A549 (cell line): Measurements from ENCODE around the gene PTBP2. TPM values are rescaled to one million over a fixed set of nuclear protein-coding genes. Genes with fewer than 3 reads are reported as not detected.

Source experiments
- ATAC-seq, 2 experiments: fragments of 200-7000 bp in 1 of 2; fragments of >200 bp in 1 of 2; cut with Nextera tagmentation in 1 of 2; cut with Tn5 transposase in 1 of 2; 3 replicates each; pipeline versions ENCODE4 v1.8.0 to v1.9.1; 2018 to 2020; ENCODE audit warnings: mild to moderate bottlenecking in 1 of 2, moderate library complexity in 1 of 2
- CTCF ChIA-PET: fragments of 300-600 bp; sonication (Branson Sonifier 250); formaldehyde crosslinking; extraction: SDS; loops from one replicate; lab custom pipeline; 2021; ENCODE audit warnings: antibody characterized with exemption, inconsistent platforms; lab: Yijun Ruan, JAX
- POLR2A ChIA-PET: fragments of 350-600 bp; formaldehyde crosslinking; extraction: SDS; loops from one replicate; lab custom pipeline; 2021; ENCODE audit warnings: antibody characterized with exemption, inconsistent platforms; lab: Yijun Ruan, JAX
- DNase-seq, 2 experiments: peaks; one replicate each; pipeline versions ENCODE4 v3.0.0 to v3.0.0-alpha.2; 2011 to 2016; ENCODE audit warnings: low read depth in 1 of 2, low spot score in 1 of 2
- FAIRE-seq: peaks from 2 replicates; lab custom pipeline; 2011; peaks lifted over from hg19 to GRCh38; lab: Jason Lieb, UNC
- H3K27ac ChIP-seq, 2 experiments: fragments of >200 bp; sonication (Bioruptor Twin); formaldehyde crosslinking; 3 replicates each; pipeline ENCODE4 v1.5.1; 2016 to 2017
- H3K4me1 ChIP-seq: fragments of >200 bp; sonication (Bioruptor Twin); formaldehyde crosslinking; 3 replicates; pipeline ENCODE4 v1.6.1; 2016
- H3K4me2 ChIP-seq: fragments of >200 bp; sonication (Bioruptor Twin); formaldehyde crosslinking; 3 replicates; pipeline ENCODE4 v1.6.1; 2016
- H3K4me3 ChIP-seq: fragments of >200 bp; sonication (Bioruptor Twin); formaldehyde crosslinking; 3 replicates; pipeline ENCODE4 v1.5.1; 2016
- H3K9me3 ChIP-seq: fragments of >200 bp; sonication (Bioruptor Twin); formaldehyde crosslinking; 3 replicates; pipeline ENCODE4 v1.6.1; 2016
- CBX2 ChIP-seq: fragments of 200-600 bp; sonication (generic); IDR thresholded peaks from 2 replicates; pipeline ENCODE4 v1.6.1; 2016; ENCODE audit warnings: low read depth, mild to moderate bottlenecking, borderline replicate concordance
- CBX8 ChIP-seq: fragments of 200-600 bp; sonication (generic); IDR thresholded peaks from 2 replicates; pipeline ENCODE4 v1.6.1; 2016
- CEBPB ChIP-seq, 2 experiments: fragments of >200 bp in 1 of 2; sonication (Bioruptor Twin) in 1 of 2; formaldehyde crosslinking in 1 of 2; IDR thresholded peaks; 2 replicates each; pipeline ENCODE4 v1.6.1; 2012 to 2016
- CHD4 ChIP-seq: fragments of 200-600 bp; sonication (generic); IDR thresholded peaks from 2 replicates; pipeline ENCODE4 v1.6.1; 2016; ENCODE audit warnings: antibody characterized with exemption, mild to moderate bottlenecking, borderline replicate concordance
- CTCF ChIP-seq: fragments of >200 bp; sonication (Bioruptor Twin); formaldehyde crosslinking; IDR thresholded peaks from 3 replicates; pipeline ENCODE4 v1.5.1; 2016
- EHF ChIP-seq: fragments of 250-450 bp; sonication (Bioruptor Pico); IDR thresholded peaks from 2 replicates; pipeline ENCODE4 v1.5.0; 2020; ENCODE audit warnings: mild to moderate bottlenecking
- EHMT2 ChIP-seq: fragments of 200-600 bp; sonication (generic); IDR thresholded peaks from 2 replicates; pipeline ENCODE4 v1.6.1; 2016; ENCODE audit warnings: antibody characterized with exemption, low read depth, mild to moderate bottlenecking, moderate library complexity
- EP300 ChIP-seq, 2 experiments: fragments of >200 bp; sonication (Bioruptor Twin); formaldehyde crosslinking; IDR thresholded peaks; 2 replicates in 1 of 2; 3 replicates in 1 of 2; pipeline ENCODE4 v1.6.1; 2016 to 2017
- FOXS1 ChIP-seq: fragments of 250-450 bp; sonication (Bioruptor Pico); IDR thresholded peaks from 2 replicates; pipeline ENCODE4 v1.5.0; 2020; ENCODE audit warnings: mild to moderate bottlenecking, moderate library complexity
- GATA3 ChIP-seq: IDR thresholded peaks from 2 replicates; pipeline ENCODE4 v1.6.1; 2012; ENCODE audit warnings: borderline replicate concordance
- HES2 ChIP-seq: fragments of >200 bp; sonication (Bioruptor Twin); formaldehyde crosslinking; IDR thresholded peaks from 2 replicates; pipeline ENCODE4 v1.6.1; 2016
- HEYL ChIP-seq: fragments of 250-450 bp; sonication (Bioruptor Pico); IDR thresholded peaks from 2 replicates; pipeline ENCODE4 v1.8.0; 2021; ENCODE audit warnings: mild to moderate bottlenecking, moderate library complexity
- HOXA7 ChIP-seq: fragments of 250-450 bp; sonication (Bioruptor Pico); IDR thresholded peaks from 2 replicates; pipeline ENCODE4 v1.5.0; 2020; ENCODE audit warnings: mild to moderate bottlenecking, moderate library complexity
- HOXB5 ChIP-seq: fragments of 250-450 bp; sonication (Bioruptor Pico); IDR thresholded peaks from 2 replicates; pipeline ENCODE4 v1.5.0; 2020; ENCODE audit warnings: mild to moderate bottlenecking, moderate library complexity
- JUN ChIP-seq, 2 experiments: fragments of >200 bp; sonication (Bioruptor Twin); formaldehyde crosslinking; IDR thresholded peaks; 2 replicates in 1 of 2; 3 replicates in 1 of 2; pipeline ENCODE4 v1.6.1; 2016 to 2017
- KDM1A ChIP-seq: fragments of 200-600 bp; sonication (generic); IDR thresholded peaks from 2 replicates; pipeline ENCODE4 v1.6.1; 2016; ENCODE audit warnings: low read depth, mild to moderate bottlenecking
- KDM5A ChIP-seq: fragments of 200-600 bp; sonication (generic); IDR thresholded peaks from 2 replicates; pipeline ENCODE4 v1.6.1; 2016; ENCODE audit warnings: antibody characterized with exemption, mild to moderate bottlenecking
- MAX ChIP-seq: IDR thresholded peaks from 2 replicates; pipeline ENCODE4 v1.6.1; 2012
- NPAS2 ChIP-seq: fragments of 250-450 bp; sonication (Bioruptor Pico); IDR thresholded peaks from 2 replicates; pipeline ENCODE4 v1.8.0; 2022; ENCODE audit warnings: mild to moderate bottlenecking, moderate library complexity, borderline replicate concordance
- PBX3 ChIP-seq: IDR thresholded peaks from 2 replicates; pipeline ENCODE4 v1.6.1; 2012
- PHF8 ChIP-seq: fragments of 200-600 bp; sonication (generic); IDR thresholded peaks from 2 replicates; pipeline ENCODE4 v1.6.1; 2016; ENCODE audit warnings: low read depth, mild to moderate bottlenecking, antibody characterized with exemption, moderate library complexity, borderline replicate concordance
- POLR2A ChIP-seq: IDR thresholded peaks from 2 replicates; pipeline ENCODE4 v1.6.1; 2012; ENCODE audit warnings: mild to moderate bottlenecking, low read length
- POLR2AphosphoS2 ChIP-seq: conservative IDR thresholded peaks from 2 replicates; pipeline ENCODE4 v1.6.1; 2012; ENCODE audit warnings: low read length, improper control_type of control experiment, inconsistent platforms
- RAD21 ChIP-seq, 2 experiments: fragments of >200 bp in 1 of 2; sonication (Bioruptor Twin) in 1 of 2; formaldehyde crosslinking in 1 of 2; IDR thresholded peaks in 1 of 2; conservative IDR thresholded peaks in 1 of 2; 2 replicates in 1 of 2; 3 replicates in 1 of 2; pipeline ENCODE4 v1.6.1; 2012 to 2018; ENCODE audit warnings: inconsistent platforms in 1 of 2
- RARB ChIP-seq: fragments of 250-450 bp; sonication (Bioruptor Pico); IDR thresholded peaks from 2 replicates; pipeline ENCODE4 v1.8.0; 2021; ENCODE audit warnings: mild to moderate bottlenecking, moderate library complexity
- RCOR1 ChIP-seq: fragments of 150-350 bp; IDR thresholded peaks from 2 replicates; pipeline ENCODE4 v1.6.1; 2014; ENCODE audit warnings: antibody characterized with exemption, low read length, low read depth
- SREBF2 ChIP-seq: fragments of 450-650 bp; IDR thresholded peaks from 2 replicates; pipeline ENCODE4 v1.6.1; 2014; ENCODE audit warnings: mild to moderate bottlenecking, moderate library complexity
- TFCP2L1 ChIP-seq: fragments of 250-450 bp; sonication (Bioruptor Pico); IDR thresholded peaks from 2 replicates; pipeline ENCODE4 v1.5.0; 2021; ENCODE audit warnings: mild to moderate bottlenecking
- TP53 ChIP-seq: fragments of 250-450 bp; sonication (Bioruptor Pico); IDR thresholded peaks from 2 replicates; pipeline ENCODE4 v1.5.0; 2021; ENCODE audit warnings: mild to moderate bottlenecking, moderate library complexity
- ZC3H11A ChIP-seq: fragments of 450-650 bp; IDR thresholded peaks from 2 replicates; pipeline ENCODE4 v1.6.1; 2014; ENCODE audit warnings: antibody characterized with exemption, mild to moderate bottlenecking
- ZFP36 ChIP-seq: fragments of 450-650 bp; IDR thresholded peaks from 2 replicates; pipeline ENCODE4 v1.6.1; 2014; ENCODE audit warnings: borderline replicate concordance; ENCODE audit not compliant: partially characterized antibody
- ZNF302 ChIP-seq: fragments of 250-450 bp; sonication (Bioruptor Pico); IDR thresholded peaks from 2 replicates; pipeline ENCODE4 v1.9.0; 2021; ENCODE audit warnings: inconsistent platforms, mild to moderate bottlenecking, moderate library complexity
- WGBS: methylation state at CpG from one replicate; pipeline ENCODE4 v1.1.6; 2017; ENCODE audit errors: missing lambda C conversion rate; 5-methylcytosine and 5-hydroxymethylcytosine counted together
- polyA plus RNA-seq, 4 experiments: library from polyadenylated mRNA; depleted of rRNA in 3 of 4; stranded (reverse); fragments of >200 nt; fragmentation: RNase III in 1 of 4; extraction: RNeasy Plus Mini Kit Qiagen cat#74134 plus additional on column Dnase treatment in 1 of 4; gene quantifications; 2 replicates in 3 of 4; 3 replicates in 1 of 4; pipeline ENCODE4 v1.2.3, GENCODE V29; 2011 to 2017

PTBP2 gene
- polyA plus RNA-seq, 2 of the 4 experiments (the other 2 are of a cell fraction): 6.1 to 20.2 TPM

GRCh38 chr1:96746440-96747420 is 25.1 kb downstream of the PTBP2 start:
- no peak for FAIRE-seq
- no peak overlapping the region for H3K27ac ChIP-seq
- ChIA-PET POLR2A (interaction anchor here (0.7 kb wide), 1 partner anchor 517 kb away, joined by 4 read pairs; no protein-coding TSS in a partner anchor), CTCF (no interaction called here)
- TF ChIP-seq ZNF302 (CRISPR knock-in tag) (no peak), EP300 (IDR thresholded peaks at IDR 0.05) (no peak), HES2 (no peak), CTCF (no peak), RCOR1 (no peak), TFCP2L1 (CRISPR knock-in tag) (no peak), PHF8 (no peak), POLR2A (no peak), CEBPB (IDR thresholded peaks at IDR 0.05) (no peak), HOXA7 (no peak), CBX8 (no peak), KDM5A (no peak), POLR2AphosphoS2 (no peak), NPAS2 (CRISPR knock-in tag) (no peak), PBX3 (no peak)
- TF ChIP-seq, all 56 proteins: peak for 0
- ATAC-seq: no peak
- H3K4me1 ChIP-seq: no peaks in the 10 kb centered on the region
- WGBS: 83% methylated on average over 5 of the region's 7 CpGs
- no peak for DNase-seq
- no peak overlapping the region for H3K4me3 ChIP-seq
- H3K4me2 ChIP-seq: no peak overlapping the region
- no peaks in the 10 kb centered on the region for H3K9me3 ChIP-seq

- no peak for DNase-seq
- no peak for TF ChIP-seq ZFP36
- no peak for TF ChIP-seq JUN (IDR thresholded peaks at IDR 0.05)
- TF ChIP-seq KDM1A: no peak
- TF ChIP-seq HEYL: no peak
- TF ChIP-seq POLR2AphosphoS2: no peak
- no peak for TF ChIP-seq CBX2
- TF ChIP-seq ZNF302 (CRISPR knock-in tag): no peak
- no peak for TF ChIP-seq EHMT2
- TF ChIP-seq GATA3: no peak
- no peak for TF ChIP-seq ZC3H11A
- no peak for TF ChIP-seq RARB (CRISPR knock-in tag)
- no peak for TF ChIP-seq HOXB5 (CRISPR knock-in tag)
- TF ChIP-seq TP53 (CRISPR knock-in tag): no peak
- no peak for TF ChIP-seq FOXS1
- TF ChIP-seq RAD21 (conservative IDR thresholded peaks at IDR 0.05 in 1 of 2, IDR thresholded peaks at IDR 0.05 in 1 of 2): no peak
- no peak for TF ChIP-seq MAX
- TF ChIP-seq CHD4: no peak
- TF ChIP-seq EP300 (IDR thresholded peaks at IDR 0.05): no peak
- no peak for TF ChIP-seq EHF (CRISPR knock-in tag)
- TF ChIP-seq SREBF2: no peak
- TF ChIP-seq, all 56 proteins: peak for 0
- H3K4me2 ChIP-seq: no peak overlapping the region
- no peaks in the 10 kb centered on the region for H3K4me1 ChIP-seq
- no peak overlapping the region for H3K4me3 ChIP-seq
- ChIA-PET CTCF (no interaction called here), POLR2A (no interaction called here)
- WGBS: 88% methylated on average over 1 of the region's 1 CpG
- no peak for FAIRE-seq
- H3K9me3 ChIP-seq: no peaks in the 10 kb centered on the region
- no peak for ATAC-seq
- no peak overlapping the region for H3K27ac ChIP-seq
Observed at GRCh38 chr1:96747565-96747964, 26.0 kb downstream of the PTBP2 start.
